Forelimb muscle (tissue), 1 donor: Measurements from ENCODE around the gene TRPV2. TPM values are rescaled to one million over a fixed set of nuclear protein-coding genes. Genes with fewer than 3 reads are reported as not detected.

ENCODE experiments used
- DNase-seq: peaks from one replicate; pipeline ENCODE4 v3.0.0-alpha.2; 2013; ENCODE audit warnings: low read depth
- polyA plus RNA-seq: library from polyadenylated mRNA; unstranded; fragments of 120-200 nt; gene quantifications from one replicate; pipeline ENCODE4 v1.2.1, GENCODE V29; 2013; ENCODE audit not compliant: insufficient read length

The TRPV2 gene
- polyA plus RNA-seq, 1 donor: 4.5 TPM

DNA sequence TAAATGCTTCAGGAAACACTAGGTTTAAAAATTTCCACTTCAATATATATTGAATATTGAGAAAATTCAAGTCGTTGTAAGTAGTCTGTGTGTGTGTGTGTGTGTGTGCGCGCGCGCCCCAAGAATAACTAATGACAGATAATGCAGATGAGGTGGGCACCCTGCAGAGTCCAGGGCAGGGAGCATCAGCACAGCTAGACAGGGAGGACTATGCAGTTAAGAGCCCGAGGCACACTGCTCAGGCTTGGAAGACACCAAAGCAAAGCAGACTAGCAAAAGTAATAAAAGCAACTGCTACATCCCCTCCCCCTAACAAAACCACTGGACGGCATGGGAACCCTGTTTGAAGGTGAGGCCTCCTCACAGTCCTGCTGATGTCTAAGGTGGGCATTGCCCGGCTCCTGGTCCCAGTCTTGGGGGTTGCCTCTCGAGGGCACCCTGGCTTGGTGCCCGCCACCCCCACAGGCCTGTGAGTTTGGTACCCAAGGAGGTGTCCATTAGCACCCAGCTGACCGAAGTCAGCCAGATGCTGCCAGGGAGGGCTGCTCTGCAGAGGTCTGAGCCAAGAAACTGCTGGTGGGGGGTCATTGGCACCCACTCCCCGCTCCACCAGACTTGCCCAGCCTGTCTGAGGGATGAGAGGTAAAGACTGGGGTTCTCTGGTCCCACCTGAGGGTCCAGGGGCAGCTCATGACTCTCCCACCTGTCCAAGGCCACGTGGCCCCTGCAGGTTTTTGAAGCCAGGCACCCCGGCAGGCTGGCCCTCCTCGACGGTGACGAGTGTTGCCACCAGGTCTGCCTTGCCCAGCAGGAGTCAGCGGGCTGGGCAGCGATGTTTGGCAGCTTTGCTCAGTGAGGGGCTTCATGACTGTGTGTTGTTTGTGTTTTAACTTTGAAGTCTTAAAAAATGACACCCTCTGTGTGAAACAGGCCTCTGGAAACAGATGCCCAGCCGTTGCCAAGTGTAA, 58.0 kb downstream of the TRPV2 start:
- DNase-seq: no peak

DNA sequence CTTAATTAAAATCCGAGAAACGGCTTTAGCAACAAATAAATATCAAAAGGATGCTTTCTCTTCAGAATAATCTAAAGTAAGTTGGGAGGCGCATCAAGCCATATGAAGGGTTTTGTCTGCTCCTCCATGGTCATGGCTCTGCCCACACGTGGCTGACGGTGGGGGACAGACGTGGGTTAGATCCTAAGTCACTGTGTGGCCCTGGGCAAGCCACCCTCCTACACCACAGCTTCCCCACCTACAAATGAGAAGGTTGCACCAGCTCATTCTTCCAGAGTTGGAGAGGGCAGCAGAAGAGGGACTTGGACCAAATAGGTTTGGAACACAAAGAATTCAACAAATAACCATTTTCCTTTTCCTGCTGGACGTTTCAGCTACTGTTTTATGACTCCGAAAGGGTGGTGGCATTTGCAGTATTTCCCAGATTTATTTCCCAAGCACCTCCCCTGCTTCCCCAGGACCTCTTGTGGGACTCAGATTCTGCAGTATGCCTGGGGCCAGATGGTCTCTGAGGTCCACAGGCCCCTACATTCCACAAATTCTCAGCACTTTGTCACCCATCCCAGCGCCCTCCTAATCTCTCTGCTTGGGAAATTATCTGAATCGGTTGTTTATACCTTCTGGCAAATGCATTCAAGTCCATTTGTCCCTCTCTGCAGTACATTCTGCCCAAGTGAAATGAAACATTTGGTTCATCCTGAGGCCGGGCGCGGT, 58.8 kb downstream of the TRPV2 start:
- no peak for DNase-seq

DNA sequence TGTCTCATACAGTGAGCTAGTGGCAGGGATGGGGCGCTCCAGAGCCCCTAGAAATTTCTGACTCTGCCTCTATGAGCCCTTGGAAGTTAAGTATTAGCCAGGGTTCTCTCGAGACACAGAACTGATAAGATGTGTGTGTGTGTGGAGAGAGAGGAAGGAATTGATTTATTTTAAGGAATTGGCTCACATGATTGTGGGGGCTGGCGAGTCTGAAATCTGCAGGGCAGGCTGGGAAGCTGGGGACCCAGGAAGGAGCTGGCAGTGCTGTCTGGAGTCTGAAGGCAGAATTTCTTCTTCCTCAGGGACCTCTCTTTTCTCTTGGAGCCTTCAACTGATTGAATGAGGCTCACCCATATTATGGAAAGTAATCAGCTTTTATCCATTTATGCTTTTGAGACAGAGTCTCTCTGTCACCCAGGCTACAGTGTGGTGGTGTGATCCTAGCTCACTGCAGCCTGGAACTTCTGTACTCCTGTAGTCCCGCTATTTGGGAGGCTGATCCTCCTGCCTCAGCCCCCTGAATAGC, 59.9 kb downstream of the TRPV2 start:
- no peak for DNase-seq

DNA sequence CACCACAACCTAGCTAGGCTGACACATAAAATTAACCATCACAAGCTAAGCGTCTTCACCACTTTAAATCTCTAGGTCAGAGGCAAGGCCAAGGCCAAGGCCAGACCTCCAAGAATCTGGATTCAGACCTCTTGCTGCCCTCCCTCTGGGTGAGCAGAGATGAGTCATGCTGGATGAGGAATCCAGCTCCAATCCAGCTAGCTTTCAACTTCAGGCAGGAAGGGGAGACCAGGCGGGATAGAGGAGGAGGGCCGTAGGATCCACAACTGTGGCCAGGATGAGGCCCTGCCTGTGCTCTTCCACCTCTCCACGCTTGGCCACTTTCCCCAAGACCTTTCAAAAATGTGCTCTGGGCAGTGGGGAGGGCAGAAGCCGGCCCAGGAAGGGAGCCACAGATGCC, 61.9 kb downstream of the TRPV2 start:
- DNase-seq: peak; percentile 76

DNA sequence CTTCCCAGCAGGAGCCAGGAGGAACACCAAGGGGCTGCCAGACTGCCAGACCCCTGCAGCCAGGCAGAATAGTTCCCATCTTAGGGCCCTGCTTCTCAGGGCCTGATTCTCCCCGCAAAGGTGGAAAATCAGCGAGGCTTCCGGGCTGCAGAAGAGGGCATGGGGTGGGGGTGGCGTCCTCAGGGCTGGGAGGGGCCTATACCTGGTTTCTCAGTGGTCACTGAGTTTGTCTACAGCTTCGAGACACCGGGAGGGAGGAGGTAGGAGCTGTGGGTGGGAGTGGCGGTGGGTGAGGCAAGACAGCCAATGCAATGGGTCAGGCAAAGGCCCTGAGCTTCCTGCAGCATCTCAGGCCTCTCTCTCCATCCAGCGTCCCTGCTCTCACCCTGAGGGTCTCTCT, 62.3 kb downstream of the TRPV2 start:
- DNase-seq: no peak

DNA sequence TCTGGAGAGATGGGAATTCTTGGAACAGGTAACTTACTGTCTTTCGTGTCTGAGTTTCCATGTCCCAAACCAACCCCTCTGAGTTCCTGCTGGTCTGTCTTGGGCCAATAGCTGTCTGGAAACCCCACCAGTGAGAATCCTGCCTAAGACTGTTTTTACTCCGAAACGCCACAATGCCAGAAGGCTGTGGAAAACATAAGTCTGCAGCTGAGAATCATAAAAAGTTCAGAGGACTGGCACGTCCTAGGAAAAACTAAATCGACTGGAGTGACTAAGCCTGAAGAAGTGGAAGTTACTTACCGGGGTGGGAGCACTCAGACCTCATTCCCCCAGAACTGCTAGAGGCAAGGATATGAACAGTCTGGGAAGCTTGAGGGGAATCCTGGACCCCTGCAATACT, 63.3 kb downstream of the TRPV2 start:
- DNase-seq: peak; percentile 76

DNA sequence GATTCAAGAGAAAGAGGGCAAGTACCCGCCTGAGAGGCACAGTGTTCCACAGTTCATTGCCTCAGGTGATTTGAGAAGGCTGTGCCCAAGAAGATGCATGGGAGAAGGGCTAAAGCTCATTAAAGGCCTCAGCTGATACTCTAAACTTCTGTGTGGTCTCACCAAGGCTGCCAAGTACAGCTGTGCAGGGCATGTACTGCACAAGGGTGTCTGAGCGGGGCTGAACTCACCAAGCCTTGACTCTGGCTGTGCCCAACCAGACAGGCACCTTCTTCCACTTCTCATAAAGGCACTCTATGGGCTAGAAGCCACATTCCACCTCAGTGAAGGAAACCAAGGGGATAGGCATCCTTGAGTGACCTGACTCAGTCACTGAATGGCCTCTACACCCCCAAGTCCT, 63.9 kb downstream of the TRPV2 start:
- DNase-seq: no peak

DNA sequence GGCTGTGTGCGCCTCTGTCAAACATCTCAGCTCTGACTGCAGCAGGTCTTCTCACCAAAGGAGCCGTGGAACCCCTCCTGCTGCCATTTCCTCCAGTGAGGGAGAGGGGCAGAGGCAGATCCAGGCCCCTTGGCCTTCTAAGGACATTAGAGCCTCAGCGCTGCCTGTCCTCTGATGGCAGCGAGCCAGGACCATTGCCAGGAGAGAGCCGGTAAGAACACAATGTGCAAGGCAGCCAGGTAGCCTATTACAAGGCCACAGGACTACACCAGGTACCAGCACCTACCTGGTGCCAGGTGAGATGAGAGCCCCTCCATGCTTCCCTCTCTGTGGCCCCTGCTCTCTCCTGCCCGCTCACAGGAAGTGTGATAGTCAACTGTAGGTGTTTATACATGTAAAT, 65.6 kb downstream of the TRPV2 start:
- no peak for DNase-seq

DNA sequence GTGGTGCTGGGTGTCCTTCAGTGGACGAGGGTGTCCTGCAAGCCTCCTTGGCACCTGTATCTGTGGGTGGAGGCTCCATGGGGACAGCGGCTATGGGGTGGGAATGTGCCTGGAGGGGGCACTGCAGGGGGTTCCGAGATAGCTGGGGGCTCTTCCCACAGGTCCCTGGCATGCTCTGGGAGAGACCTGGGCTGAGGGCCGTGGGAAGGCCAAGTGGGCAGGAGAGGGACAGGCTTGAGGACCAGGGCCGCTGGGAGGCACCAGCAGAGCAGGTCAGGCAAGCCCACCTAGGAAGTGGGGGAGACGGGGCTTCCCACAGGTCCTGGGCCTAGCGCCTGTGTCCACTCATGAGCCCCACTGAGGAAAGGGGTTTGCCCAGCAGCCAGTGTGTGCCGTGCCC, 66.9 kb downstream of the TRPV2 start:
- no peak for DNase-seq

DNA sequence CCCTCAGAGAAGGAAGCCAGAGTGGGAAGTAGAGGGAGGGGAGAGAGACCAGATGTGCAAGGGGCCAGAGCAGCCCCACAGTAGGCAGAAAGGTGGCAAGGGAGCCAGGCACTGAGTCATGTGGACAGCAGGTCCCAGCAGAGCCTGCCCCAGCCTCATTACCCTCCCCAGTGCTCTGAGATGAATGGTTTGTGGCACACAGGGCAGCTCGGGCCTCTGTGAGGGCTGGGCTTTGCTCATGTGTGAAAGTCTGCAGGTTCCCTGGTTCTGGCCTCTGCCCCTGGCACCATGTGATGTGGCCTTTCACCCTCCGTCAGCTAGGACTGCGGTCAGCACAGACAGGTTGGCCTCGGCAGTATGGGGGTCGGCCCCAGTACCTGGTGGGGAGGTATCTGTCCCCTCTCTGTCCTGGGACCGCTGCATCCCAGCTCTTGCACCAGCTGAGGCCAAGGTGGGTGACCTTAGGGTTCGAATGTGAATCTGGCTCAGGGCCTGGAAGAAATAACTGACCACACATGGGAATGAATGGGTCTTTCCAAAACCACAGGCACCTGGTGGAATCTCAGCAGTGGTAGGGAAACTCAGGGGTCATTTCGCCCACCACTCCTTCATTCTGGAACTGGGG, 67.8 kb downstream of the TRPV2 start:
- DNase-seq: no peak

DNA sequence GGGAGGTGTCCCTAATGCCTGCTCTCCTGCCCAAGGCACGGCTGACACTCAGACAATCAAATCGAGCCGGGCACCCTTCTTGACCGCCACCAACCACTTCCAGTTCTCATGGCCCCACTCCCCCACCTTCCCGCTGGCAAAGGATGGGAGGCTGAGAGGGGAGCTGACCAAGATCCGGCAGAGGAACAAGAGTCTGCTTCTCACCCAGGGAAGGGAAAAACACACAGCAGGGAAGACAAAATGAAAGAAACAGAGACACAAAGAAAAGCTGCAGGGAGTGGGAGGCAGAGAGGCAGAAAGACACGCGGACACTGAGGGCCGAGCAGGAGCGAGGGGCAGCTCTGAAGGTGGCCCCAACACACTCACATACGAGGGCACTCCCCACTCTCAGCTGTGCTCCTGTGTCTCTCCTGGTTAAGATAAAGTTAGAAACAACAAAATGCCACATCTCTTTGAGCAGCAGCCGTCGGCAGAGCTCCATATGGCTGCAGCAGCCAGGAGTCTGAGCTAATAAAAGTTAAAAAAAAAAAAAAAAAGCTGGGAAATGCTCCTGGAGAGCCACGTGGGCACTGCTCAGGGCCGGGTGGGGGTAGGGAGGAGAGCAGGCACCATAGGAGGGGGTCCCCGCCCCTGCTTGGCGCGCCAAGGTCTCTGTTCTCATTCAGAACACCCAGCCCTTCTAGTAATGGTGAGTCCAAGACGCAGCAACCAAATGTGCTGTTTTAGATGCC, 69.2 kb downstream of the TRPV2 start:
- DNase-seq: no peak

Other genes with a start within 250 kb of the TRPV2 start
- 54.2 TPM for gene NCOR1, start 200.0 kb upstream of the TRPV2 start, polyA plus RNA-seq
- gene PIGL, start 198.4 kb upstream of the TRPV2 start, polyA plus RNA-seq: 15.2 TPM
- gene CENPV, start 62.1 kb upstream of the TRPV2 start, polyA plus RNA-seq: 40.4 TPM
- 1,502 TPM for gene UBB, start 34.5 kb upstream of the TRPV2 start, polyA plus RNA-seq
- gene LRRC75A, start 76.6 kb downstream of the TRPV2 start, polyA plus RNA-seq: 6.3 TPM
- 5.9 TPM for gene ZNF287, start 153.6 kb downstream of the TRPV2 start, polyA plus RNA-seq
- gene ZNF624, start 238.3 kb downstream of the TRPV2 start, polyA plus RNA-seq: 5.4 TPM